SKM-1 (cell line): ENCODE measurements around the gene CHRNA10.
"Not testable (repeated sequence)": the region's sequence is repeated elsewhere in the genome, so short reads cannot be mapped to it uniquely, and the experiment has no call there.

Source experiments
- DNase-seq: peaks from one replicate; lab custom pipeline; 2025; ENCODE audit not compliant: unreplicated experiment; lab: John Stamatoyannopoulos, UW

CHRNA10 gene

GRCh38 chr11:3665336-3666022, 5.7 kb downstream of the CHRNA10 start:
- peak; percentile 32 for DNase-seq

- DNase-seq: no peak
Measured at GRCh38 chr11:3664032-3664630, 7.1 kb downstream of the CHRNA10 start.

GRCh38 chr11:3662856-3663255, 8.3 kb downstream of the CHRNA10 start:
- DNase-seq: no peak

- DNase-seq: no peak
Measured at GRCh38 chr11:3660960-3661359, 10.2 kb downstream of the CHRNA10 start.

- no peak for DNase-seq
Measured at GRCh38 chr11:3659595-3660515, 11.3 kb downstream of the CHRNA10 start.

- no peak for DNase-seq
Measured at GRCh38 chr11:3658252-3658651, 12.9 kb downstream of the CHRNA10 start.

GRCh38 chr11:3657331-3657730, 13.9 kb downstream of the CHRNA10 start:
- DNase-seq: not testable (repeated sequence)

- DNase-seq: no peak
Measured at GRCh38 chr11:3655547-3655946, 15.6 kb downstream of the CHRNA10 start.

- DNase-seq: not testable (repeated sequence)
Measured at GRCh38 chr11:3652514-3652913, 18.7 kb downstream of the CHRNA10 start.

- not testable (repeated sequence) for DNase-seq
Measured at GRCh38 chr11:3649374-3649773, 21.8 kb downstream of the CHRNA10 start.

GRCh38 chr11:3648843-3649242, 22.3 kb downstream of the CHRNA10 start:
- not testable (repeated sequence) for DNase-seq

GRCh38 chr11:3645552-3645951, 25.6 kb downstream of the CHRNA10 start:
- DNase-seq: no peak

- DNase-seq: no peak
Measured at GRCh38 chr11:3644817-3645235, 26.4 kb downstream of the CHRNA10 start, which contains the start of gene ART1. TSS of gene ART1 (plus strand) at chr11:3645128. CDS start at chr11:3659214, 14,086 bp downstream.

GRCh38 chr11:3643102-3643546, 28.1 kb downstream of the CHRNA10 start:
- DNase-seq: not testable (repeated sequence)

- peak; percentile 77 for DNase-seq
Measured at GRCh38 chr11:3642071-3642951, 28.9 kb downstream of the CHRNA10 start.

- DNase-seq: no peak
Measured at GRCh38 chr11:3641701-3642070, 29.5 kb downstream of the CHRNA10 start, which contains the start of gene ART5. TSS of gene ART5 (minus strand) at chr11:3641992. CDS start at chr11:3641862, 130 bp downstream.

GRCh38 chr11:3641191-3641590, 30.0 kb downstream of the CHRNA10 start:
- no peak for DNase-seq

- DNase-seq: no peak
Measured at GRCh38 chr11:3639841-3640240, 31.3 kb downstream of the CHRNA10 start.

GRCh38 chr11:3638513-3638912, 32.7 kb downstream of the CHRNA10 start:
- no peak for DNase-seq

- DNase-seq: no peak
Measured at GRCh38 chr11:3637201-3637600, 34.0 kb downstream of the CHRNA10 start.
